Pancreas (tissue), 10 donors: Measurements from ENCODE around the gene POLK. TPM values are rescaled to one million over a fixed set of nuclear protein-coding genes. Genes with fewer than 3 reads are reported as not detected.

ENCODE experiments used
- ATAC-seq, 4 donors: fragments of 200-7000 bp; cut with Tn5 transposase; one replicate each; pipeline versions ENCODE4 v1.8.0 to v1.9.1; 2020; ENCODE audit warnings: mild to moderate bottlenecking in 4 of 4, moderate library complexity in 4 of 4
- DNase-seq, 6 donors: peaks; one replicate each; pipeline ENCODE4 v3.0.0-alpha.2; 2020
- FAIRE-seq: peaks from 2 replicates; lab custom pipeline; 2012; peaks lifted over from hg19 to GRCh38; lab: Jason Lieb, UNC
- H3K27ac ChIP-seq, 4 donors: fragments of 200-600 bp; sonication (generic); 1 replicate in 3 of 4; 2 replicates in 1 of 4; pipeline versions ENCODE4 v1.5.0 to v1.8.0; 2020
- H3K27me3 ChIP-seq, 4 donors: fragments of 200-600 bp; one replicate each; pipeline ENCODE4 v1.8.0; 2021
- H3K36me3 ChIP-seq, 3 donors: fragments of 200-600 bp; sonication (generic) in 1 of 3; one replicate each; pipeline versions ENCODE4 v1.5.0 to v1.8.0; 2020 to 2021
- H3K4me1 ChIP-seq, 3 donors: fragments of 200-600 bp; one replicate each; pipeline ENCODE4 v1.8.0; 2021
- H3K4me3 ChIP-seq, 4 donors: fragments of 200-600 bp; sonication (generic) in 2 of 4; one replicate each; pipeline versions ENCODE4 v1.5.0 to v1.8.0; 2020 to 2021
- H3K9me3 ChIP-seq, 4 donors: fragments of 200-600 bp; one replicate each; pipeline ENCODE4 v1.8.0; 2021
- CTCF ChIP-seq, 4 donors: fragments of 200-600 bp; sonication (generic) in 3 of 4; IDR thresholded peaks; one replicate each; pipeline versions ENCODE4 v1.5.0 to v1.8.0; 2021; ENCODE audit warnings: antibody characterized with exemption in 4 of 4
- WGBS, 2 donors: extraction: QIAGEN DNeasy Blood & Tissue Kit; methylation state at CpG; one replicate each; pipeline ENCODE4 v1.1.7; 2013; 5-methylcytosine and 5-hydroxymethylcytosine counted together
- intact Hi-C, 3 donors: fragments of 100-400 bp; cut with DNase I; formaldehyde crosslinking; loops; one replicate each; pipeline versions ENCODE4 v1.11.1 to v1.14.2; 2022
- polyA plus RNA-seq, 2 donors: library from polyadenylated mRNA; stranded (reverse); fragments of 200-250 nt; gene quantifications; one replicate each; pipeline ENCODE4 v1.2.3, GENCODE V29; 2013
- total RNA-seq, 6 donors: library from RNA; stranded (reverse); fragmentation: NEBNext Ultra II Directional in 4 of 6; extraction: Animal tissue kit (Norgen Biotek cat#: 25700) in 4 of 6; gene quantifications; one replicate each; pipeline versions ENCODE4 v1.2.1 to v1.2.4, GENCODE V29; 2021 to 2023
- donor health status: healthy with polysubstance abuse.
- donor health status: DM: no; HTN: no; CAD: no; lungs with moderate emphysema.
- donor health status: DM: no; HTN: no; CAD: no.
- donor health status: control.
- donor health status: control.
- donor health status: Bipolar disorder and iron deficiency.
- donor health status: DM: yes; HTN: yes; CAD: no.
- donor health status: DM: no; HTN: no; CAD: no.
- donor health status: DM: no; HTN: no; CAD: no.
- donor health status: DM: yes; HTN: yes; CAD: no.

POLK gene
- total and polyA plus RNA-seq, 8 donors: 3.9 to 18.5 (median 11.3) TPM

GRCh38 chr5:75512383-75513074, 838 bp downstream of the POLK start:
- Histone ChIP-seq H3K4me3 (peak overlapping the region; percentile 34 to 84 (median 68)), H3K27ac (peak overlapping the region in 3 of 4 donors; percentile 48 to 87 (median 70)), H3K27me3 (no peaks in the 10 kb centered on the region), H3K4me1 (peaks cover 13 to 29% (median 13%) of the 10 kb centered on the region in 3 donors), H3K36me3 (no peaks in the 10 kb centered on the region), H3K9me3 (no peaks in the 10 kb centered on the region)
- WGBS, 2 donors: 65 to 68% methylated on average over 16 of the region's 16 CpGs
- intact Hi-C loops: no loop called here
- FAIRE-seq (no peak), ATAC-seq (no peak), DNase-seq (no peak)
- TF ChIP-seq CTCF (IDR thresholded peaks at IDR 0.05): no peak

- no peak for TF ChIP-seq CTCF (IDR thresholded peaks at IDR 0.05)
- no peaks in the 10 kb centered on the region for H3K36me3 ChIP-seq
- H3K4me3 ChIP-seq: no peak overlapping the region
- no peaks in the 10 kb centered on the region for H3K9me3 ChIP-seq
- H3K27me3 ChIP-seq: no peaks in the 10 kb centered on the region
- no peak overlapping the region for H3K27ac ChIP-seq
- ATAC-seq (no peak), DNase-seq (no peak), FAIRE-seq (peak; percentile 61)
- WGBS, 2 donors: 65 to 78% methylated on average over 1 of the region's 1 CpG
- intact Hi-C loops: no loop called here
- peaks cover 10 to 28% (median 13%) of the 10 kb centered on the region in 3 donors for H3K4me1 ChIP-seq
Measured at GRCh38 chr5:75513841-75514240, 2.1 kb downstream of the POLK start.

- no peak for FAIRE-seq
- no peaks in the 10 kb centered on the region for H3K9me3 ChIP-seq
- no peak for DNase-seq
- H3K27me3 ChIP-seq: no peaks in the 10 kb centered on the region
- no peak overlapping the region for H3K4me3 ChIP-seq
- no peak overlapping the region for H3K27ac ChIP-seq
- intact Hi-C loops: no loop called here
- no peak for TF ChIP-seq CTCF (IDR thresholded peaks at IDR 0.05)
- H3K36me3 ChIP-seq: no peaks in the 10 kb centered on the region
- ATAC-seq: no peak
- H3K4me1 ChIP-seq: peaks cover 5 to 23% (median 14%) of the 10 kb centered on the region in 3 donors
- 97 to 99% methylated on average over 3 of the region's 3 CpGs for WGBS, 2 donors
Measured at GRCh38 chr5:75514323-75514722, 2.6 kb downstream of the POLK start.

- DNase-seq (no peak), FAIRE-seq (no peak), ATAC-seq (no peak)
- no peaks in the 10 kb centered on the region for H3K9me3 ChIP-seq
- H3K4me3 ChIP-seq: no peak overlapping the region
- 62 to 68% methylated on average over 1 of the region's 1 CpG for WGBS, 2 donors
- no peak overlapping the region for H3K27ac ChIP-seq
- no peaks in the 10 kb centered on the region for H3K27me3 ChIP-seq
- H3K36me3 ChIP-seq: no peaks in the 10 kb centered on the region
- intact Hi-C loops: no loop called here
- H3K4me1 ChIP-seq: peaks cover 0 to 3% (median 3%) of the 10 kb centered on the region in 3 donors
- no peak for TF ChIP-seq CTCF (IDR thresholded peaks at IDR 0.05)
Measured at GRCh38 chr5:75519761-75520160, 8.1 kb downstream of the POLK start.

- no peak overlapping the region for H3K27ac ChIP-seq
- 95 to 98% methylated on average over 2 of the region's 2 CpGs for WGBS, 2 donors
- H3K4me3 ChIP-seq: no peak overlapping the region
- ATAC-seq (no peak), DNase-seq (no peak), FAIRE-seq (no peak)
- no peaks in the 10 kb centered on the region for H3K36me3 ChIP-seq
- no peaks in the 10 kb centered on the region for H3K9me3 ChIP-seq
- no peak for TF ChIP-seq CTCF (IDR thresholded peaks at IDR 0.05)
- H3K4me1 ChIP-seq: peaks cover 0 to 3% (median 3%) of the 10 kb centered on the region in 3 donors
- intact Hi-C loops: no loop called here
- H3K27me3 ChIP-seq: no peaks in the 10 kb centered on the region
Measured at GRCh38 chr5:75521195-75521594, 9.5 kb downstream of the POLK start.
